Occipital lobe (tissue), 2 donors: ENCODE measurements around the gene STARD10. TPM values are rescaled to one million over a fixed set of nuclear protein-coding genes. Genes with fewer than 3 reads are reported as not detected.

Experiments used
- DNase-seq: peaks from one replicate; lab custom pipeline; 2025; lab: John Stamatoyannopoulos, UW
- total RNA-seq: library from RNA; depleted of rRNA; stranded (reverse); fragments of >200 nt; gene quantifications from one replicate; pipeline ENCODE4 v1.2.3, GENCODE V29; 2014

Gene STARD10
- total RNA-seq, 1 donor from 2014 or later = 20.4 TPM

DNA sequence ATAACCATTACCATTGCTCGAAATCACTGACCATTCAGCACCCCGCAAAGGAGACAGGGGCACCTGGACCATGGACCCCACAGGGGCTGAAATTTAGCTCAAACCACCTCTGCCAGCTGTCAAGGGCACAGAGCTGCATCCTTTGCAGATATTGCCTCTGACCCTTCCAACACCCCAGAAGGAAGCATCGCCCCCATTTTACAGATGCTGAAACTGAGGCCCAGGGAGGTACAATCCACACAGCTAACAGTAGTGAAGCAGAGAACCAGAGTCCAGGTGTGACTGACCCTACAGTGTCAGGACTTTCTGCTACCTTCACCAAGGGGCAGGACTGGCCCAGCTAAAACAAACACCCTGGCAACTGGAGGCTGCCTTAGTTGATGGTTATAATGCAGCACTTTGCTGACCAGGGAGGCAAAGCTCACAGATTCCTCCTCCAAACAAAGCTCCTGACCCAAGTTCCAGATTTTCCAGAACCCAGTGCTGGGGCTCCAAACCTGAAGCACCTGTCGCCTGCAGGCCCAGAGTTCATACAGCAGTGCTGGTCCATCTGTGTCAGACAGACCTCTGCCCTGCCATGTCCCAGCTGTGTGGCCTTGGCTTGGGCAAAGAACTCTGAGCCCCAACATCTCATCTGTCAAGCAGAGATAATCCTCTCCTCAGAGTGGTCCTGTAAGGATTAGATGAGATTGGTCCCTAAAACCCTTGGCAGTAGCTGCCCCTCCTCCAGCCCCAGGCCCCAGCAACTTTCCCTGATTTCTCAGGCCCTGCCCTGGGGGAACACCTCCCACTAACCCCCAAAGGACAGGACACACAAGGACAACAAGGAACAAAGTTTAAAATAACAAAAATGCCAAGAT is 26.4 kb downstream of the STARD10 start:
- no peak for DNase-seq

- DNase-seq = no peak
Observed at GRCh38 chr11:72766152-72766902, 27.5 kb downstream of the STARD10 start.

DNA sequence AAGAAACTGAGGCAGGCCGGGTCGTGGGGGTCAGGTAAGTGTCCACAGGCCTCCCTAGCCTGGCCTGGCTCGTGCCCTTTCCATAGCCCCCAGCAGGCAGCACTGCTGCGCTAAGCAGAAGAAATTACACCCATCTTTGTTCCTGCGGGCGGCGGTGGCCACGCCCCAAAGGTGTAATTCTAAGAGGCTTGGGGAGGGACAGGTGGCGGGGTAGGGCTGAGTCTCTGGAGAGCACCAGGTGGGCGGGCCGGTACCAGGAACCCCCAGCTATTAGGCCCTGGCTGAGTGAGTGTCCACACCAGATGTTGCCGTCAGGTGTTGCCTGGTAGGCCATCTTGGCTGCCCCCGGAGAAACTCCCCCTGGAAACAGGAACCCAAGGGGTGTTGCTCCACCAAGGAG is 29.3 kb downstream of the STARD10 start:
- DNase-seq = no peak

DNA sequence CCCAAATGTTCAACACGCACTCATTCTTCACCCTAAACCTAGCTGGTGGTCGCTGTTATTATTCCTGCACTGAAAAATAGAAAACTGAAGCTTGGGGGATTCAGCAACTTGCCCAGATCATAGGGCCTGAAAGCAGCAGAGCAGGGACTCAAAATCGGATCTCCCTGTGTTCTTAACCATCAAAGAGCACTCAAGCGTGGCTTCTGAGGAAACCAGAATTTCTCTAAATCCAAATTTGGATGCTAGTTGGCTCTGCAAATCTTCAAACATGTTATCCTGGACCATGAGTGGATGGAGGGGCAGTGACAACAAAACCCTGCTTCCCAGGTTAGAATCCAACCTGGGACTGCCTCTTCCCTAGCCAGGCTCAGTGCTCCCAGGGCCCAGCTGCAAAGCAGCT is 30.0 kb downstream of the STARD10 start:
- DNase-seq = no peak

DNA sequence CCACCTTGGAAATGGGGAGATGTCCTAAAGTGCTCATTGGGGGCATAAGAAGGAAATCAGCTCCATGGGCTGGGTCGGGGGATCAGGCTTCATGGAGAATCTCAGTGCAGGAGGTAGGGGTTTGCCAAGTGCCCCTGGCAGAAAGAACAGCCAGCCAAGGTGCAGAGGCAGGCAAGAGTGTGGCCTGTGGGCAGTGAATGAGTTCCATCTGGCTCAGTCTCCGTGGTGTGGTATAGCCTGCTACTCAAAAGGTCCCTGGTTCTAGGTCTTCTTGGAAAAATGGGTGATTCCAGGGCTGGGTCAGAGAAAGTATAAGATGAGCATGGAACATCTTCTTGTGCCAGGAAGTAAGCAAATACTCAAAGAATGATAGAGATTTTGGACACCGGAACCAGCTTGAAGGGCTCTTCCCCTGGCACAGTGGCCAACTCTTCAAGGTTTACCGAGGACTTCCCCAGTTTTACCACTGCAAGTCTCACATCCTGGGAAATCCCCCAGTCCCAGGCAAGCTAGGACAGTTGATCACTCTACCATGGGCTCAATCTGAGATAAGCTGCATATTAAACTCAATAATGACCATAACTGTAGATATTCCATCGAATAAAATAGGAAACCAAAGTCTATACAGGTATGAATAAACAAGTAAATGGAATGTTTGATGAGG is 31.1 kb downstream of the STARD10 start:
- no peak for DNase-seq

DNA sequence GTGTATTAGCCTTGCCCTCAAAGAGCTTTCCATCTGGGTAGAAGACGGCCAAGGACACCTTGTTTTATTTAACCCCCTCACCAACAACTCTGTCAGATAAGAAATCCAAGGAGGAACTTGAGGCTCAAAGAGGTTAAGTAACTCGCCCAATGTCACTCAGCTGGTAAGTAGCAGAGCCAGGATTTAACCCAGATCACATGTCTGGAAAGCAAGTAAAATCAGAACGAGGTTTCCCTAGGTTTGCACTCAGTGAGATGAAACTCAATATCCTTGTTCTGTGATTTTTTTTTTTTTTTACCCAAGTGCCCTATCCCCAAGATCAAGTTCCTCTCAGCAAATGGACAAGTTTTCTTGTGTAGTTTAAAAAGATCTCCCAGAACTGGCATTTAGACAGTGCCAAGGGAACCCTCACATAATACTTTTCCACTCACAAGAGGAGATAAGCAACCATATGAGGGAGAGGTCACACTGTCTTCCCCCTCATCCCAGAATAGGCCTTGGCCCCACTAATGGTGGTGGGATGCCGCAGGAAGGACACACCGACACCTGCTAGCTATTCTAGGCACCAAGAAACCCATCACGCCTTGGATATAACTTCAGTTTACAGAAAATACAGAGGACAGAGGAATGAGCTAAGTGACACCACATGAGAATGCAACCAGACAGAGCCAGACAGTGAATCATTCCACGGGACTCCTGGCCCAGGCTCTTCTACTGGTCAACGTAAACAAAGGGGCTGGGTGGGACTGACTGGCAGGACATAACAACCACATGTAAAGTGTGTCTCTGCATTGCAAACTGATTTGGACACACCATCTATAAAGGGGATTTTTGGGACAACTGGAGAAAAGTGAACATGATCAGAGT is 33.1 kb downstream of the STARD10 start:
- no peak for DNase-seq

- DNase-seq = no peak
Observed at GRCh38 chr11:72759468-72759985, 34.3 kb downstream of the STARD10 start.

DNA sequence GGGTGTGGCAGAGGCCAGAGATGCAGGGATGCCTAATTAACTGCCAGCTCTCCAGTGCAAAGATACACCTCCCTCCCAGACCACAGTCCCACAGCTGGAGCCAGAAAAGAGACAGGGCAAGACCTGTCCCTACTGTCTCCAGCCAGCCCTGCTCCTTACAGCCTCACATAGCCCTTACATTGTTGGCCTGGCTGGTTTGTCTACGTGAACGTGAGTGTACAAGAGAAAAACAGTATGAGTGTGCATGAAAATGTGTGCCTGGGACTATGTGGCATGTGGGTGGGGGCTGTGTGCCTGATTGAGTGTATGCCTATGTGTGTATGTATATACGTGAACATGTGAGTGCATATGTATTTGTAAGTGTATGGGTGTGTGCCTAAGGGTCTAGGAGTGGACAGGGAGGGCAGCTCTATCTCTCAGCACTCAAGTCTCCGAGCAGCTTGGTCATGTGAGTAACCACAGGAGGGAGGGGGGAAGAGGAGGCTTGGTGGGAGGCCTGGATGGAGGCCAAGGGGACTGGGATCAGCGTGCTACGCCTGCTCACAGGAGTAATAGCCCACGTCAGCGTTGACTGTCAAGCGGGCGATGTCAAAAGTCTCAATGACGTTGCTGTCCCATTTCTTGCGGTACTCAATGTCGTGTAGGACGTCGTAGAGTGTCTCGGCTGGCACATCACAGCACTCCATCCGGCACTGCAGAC is 35.0 kb downstream of the STARD10 start:
- no peak for DNase-seq

DNA sequence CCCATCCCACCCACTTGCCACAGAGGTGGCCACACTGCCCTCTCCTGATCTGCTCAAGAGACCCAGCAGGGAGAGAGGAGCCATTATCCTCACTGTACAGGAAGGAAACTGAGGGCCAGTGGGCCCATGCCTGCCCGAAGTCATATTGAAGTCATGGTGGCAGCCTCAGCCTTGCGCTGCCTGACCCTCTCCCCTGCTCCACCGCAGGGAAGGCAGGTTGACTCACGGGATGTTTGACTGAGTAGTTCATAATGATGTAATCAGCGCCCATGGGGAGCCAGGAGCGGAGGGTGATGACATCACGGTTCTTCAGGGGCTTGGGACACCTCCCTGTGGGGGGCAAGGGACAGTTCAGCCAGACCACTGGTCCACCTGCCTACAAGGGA is 35.5 kb downstream of the STARD10 start:
- DNase-seq = no peak

DNA sequence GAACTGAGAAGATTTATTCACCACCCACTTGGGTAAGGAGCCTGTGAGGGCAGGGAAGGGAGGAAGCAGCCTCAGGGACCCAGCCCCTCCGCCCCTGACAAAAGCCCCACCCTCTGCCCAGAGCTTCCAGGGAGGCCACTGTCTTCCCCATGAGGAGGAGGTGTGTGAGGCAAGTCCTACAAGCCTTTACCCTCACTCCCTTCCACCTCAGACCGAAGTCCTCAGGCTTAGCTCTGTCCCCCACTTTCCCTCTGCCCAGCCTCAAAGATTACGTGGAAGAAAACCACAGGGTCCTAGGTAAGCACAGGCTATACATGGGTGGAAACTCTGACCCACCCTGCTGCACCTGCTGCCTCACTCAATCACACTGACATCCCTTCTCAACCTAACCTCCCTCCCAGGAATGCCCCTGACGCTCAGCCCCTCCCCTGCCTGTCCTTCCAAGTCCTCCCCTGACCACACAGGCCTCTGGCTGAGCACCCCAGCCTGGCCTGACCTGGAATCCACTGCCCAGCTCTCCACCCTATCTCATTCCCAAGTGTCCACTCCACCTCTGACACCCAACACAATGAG is 38.0 kb downstream of the STARD10 start:
- no peak for DNase-seq

GRCh38 chr11:72754544-72755155 is 39.2 kb downstream of the STARD10 start:
- DNase-seq = no peak

- DNase-seq = no peak
Observed at GRCh38 chr11:72754149-72754543, 39.7 kb downstream of the STARD10 start.

DNA sequence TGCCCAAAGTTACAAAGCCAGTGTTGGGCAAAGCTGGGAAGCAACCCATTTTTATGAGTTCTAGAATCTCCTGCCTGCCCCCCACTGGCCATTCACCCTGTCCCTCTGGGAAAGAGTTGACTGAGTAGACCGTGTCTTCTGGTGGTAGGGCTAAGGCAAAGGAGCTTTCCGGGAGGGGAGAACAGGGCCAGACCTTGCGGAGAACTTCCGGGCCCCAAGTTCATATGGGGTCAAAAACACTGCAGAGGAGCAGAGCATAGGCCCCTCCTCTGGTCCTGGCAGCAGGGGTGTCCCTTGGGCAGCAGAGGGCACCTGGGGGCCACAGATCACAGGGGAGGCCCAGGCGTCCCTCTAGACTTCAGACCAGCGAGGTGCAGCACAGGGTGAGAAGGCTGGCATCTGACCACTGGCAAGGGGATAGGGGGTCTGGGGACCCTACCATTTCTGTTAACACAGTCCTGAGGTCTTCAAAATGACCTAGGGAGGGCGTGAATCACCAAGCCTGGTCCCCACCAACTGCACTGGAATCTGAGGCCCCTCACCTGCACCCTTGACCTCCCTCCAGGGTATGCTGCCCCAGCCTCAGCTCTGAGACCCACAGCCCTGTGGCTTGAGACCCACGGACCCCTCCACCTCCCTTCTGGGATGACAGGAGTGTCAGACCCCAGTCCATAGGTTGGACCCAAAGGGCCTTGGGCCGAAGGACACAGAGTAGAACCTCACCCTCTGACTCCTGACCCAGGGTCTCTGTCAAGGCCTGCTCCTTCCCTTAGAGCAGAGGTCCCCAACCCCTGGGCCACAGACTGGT is 40.3 kb downstream of the STARD10 start:
- no peak for DNase-seq

GRCh38 chr11:72752088-72752914 is 41.5 kb downstream of the STARD10 start, which contains the start of gene ARAP1:
TSS of gene ARAP1 (minus strand) at chr11:72752408. CDS start at chr11:72727128, 25,280 bp downstream.
- DNase-seq = peak; percentile 48

- DNase-seq = no peak
Observed at GRCh38 chr11:72751116-72752087, 42.4 kb downstream of the STARD10 start.

GRCh38 chr11:72750556-72751115 is 43.2 kb downstream of the STARD10 start:
- no peak for DNase-seq
